Stimulated activated CD8-positive, alpha-beta memory T cell treated with anti-CD3 and anti-CD28 coated beads, Interleukin-4, amount 100 ng/mL, for 48 hours (primary cell): ENCODE measurements around the gene AGO1.
"Not testable (repeated sequence)": the region's sequence is repeated elsewhere in the genome, so short reads cannot be mapped to it uniquely, and the experiment has no call there.

ENCODE experiments used
- DNase-seq: peaks from one replicate; pipeline ENCODE4 v3.0.0-alpha.2; 2020

AGO1 gene

GRCh38 chr1:35870651-35871309, 12.2 kb upstream of the AGO1 start:
- DNase-seq, result no peak

GRCh38 chr1:35873243-35873750, 9.7 kb upstream of the AGO1 start:
- no peak for DNase-seq

GRCh38 chr1:35874115-35874514, 8.9 kb upstream of the AGO1 start:
- not testable (repeated sequence) for DNase-seq

GRCh38 chr1:35876988-35877387, 6.0 kb upstream of the AGO1 start:
- DNase-seq, result no peak

- DNase-seq, result no peak
Measured at GRCh38 chr1:35881850-35882273, 1.1 kb upstream of the AGO1 start.

- no peak for DNase-seq
Measured at GRCh38 chr1:35882586-35882944, 444 bp upstream of the AGO1 start.

- DNase-seq, result peak; percentile 65
Measured at GRCh38 chr1:35883635-35884101, 659 bp downstream of the AGO1 start.

GRCh38 chr1:35884934-35885333, 1.9 kb downstream of the AGO1 start:
- DNase-seq, result no peak

GRCh38 chr1:35885961-35886558, 3.1 kb downstream of the AGO1 start:
- no peak for DNase-seq

GRCh38 chr1:35886577-35887431, 3.8 kb downstream of the AGO1 start:
- DNase-seq, result no peak

- no peak for DNase-seq
Measured at GRCh38 chr1:35887508-35887907, 4.5 kb downstream of the AGO1 start.

- no peak for DNase-seq
Measured at GRCh38 chr1:35888255-35888654, 5.2 kb downstream of the AGO1 start.

GRCh38 chr1:35888981-35889380, 6.0 kb downstream of the AGO1 start:
- DNase-seq, result not testable (repeated sequence)

GRCh38 chr1:35893051-35893879, 10.3 kb downstream of the AGO1 start:
- DNase-seq, result no peak

GRCh38 chr1:35894183-35894582, 11.2 kb downstream of the AGO1 start:
- DNase-seq, result no peak

GRCh38 chr1:35894656-35895055, 11.6 kb downstream of the AGO1 start:
- DNase-seq, result no peak

GRCh38 chr1:35899941-35900340, 16.9 kb downstream of the AGO1 start:
- DNase-seq, result no peak

- no peak for DNase-seq
Measured at GRCh38 chr1:35901235-35901634, 18.2 kb downstream of the AGO1 start.

GRCh38 chr1:35902671-35903070, 19.7 kb downstream of the AGO1 start:
- no peak for DNase-seq

GRCh38 chr1:35914717-35915116, 31.7 kb downstream of the AGO1 start:
- DNase-seq, result no peak

GRCh38 chr1:35915693-35916092, 32.7 kb downstream of the AGO1 start:
- no peak for DNase-seq

GRCh38 chr1:35923791-35924221, 40.8 kb downstream of the AGO1 start:
- DNase-seq, result no peak

GRCh38 chr1:35924838-35925237, 41.8 kb downstream of the AGO1 start:
- DNase-seq, result no peak
